Kasumi-1 (cell line): ENCODE data around the gene TCP11.

Source experiments
- DNase-seq, 2 experiments: peaks; one replicate each; lab custom pipeline; 2025; lab: John Stamatoyannopoulos, UW

Gene TCP11

DNA sequence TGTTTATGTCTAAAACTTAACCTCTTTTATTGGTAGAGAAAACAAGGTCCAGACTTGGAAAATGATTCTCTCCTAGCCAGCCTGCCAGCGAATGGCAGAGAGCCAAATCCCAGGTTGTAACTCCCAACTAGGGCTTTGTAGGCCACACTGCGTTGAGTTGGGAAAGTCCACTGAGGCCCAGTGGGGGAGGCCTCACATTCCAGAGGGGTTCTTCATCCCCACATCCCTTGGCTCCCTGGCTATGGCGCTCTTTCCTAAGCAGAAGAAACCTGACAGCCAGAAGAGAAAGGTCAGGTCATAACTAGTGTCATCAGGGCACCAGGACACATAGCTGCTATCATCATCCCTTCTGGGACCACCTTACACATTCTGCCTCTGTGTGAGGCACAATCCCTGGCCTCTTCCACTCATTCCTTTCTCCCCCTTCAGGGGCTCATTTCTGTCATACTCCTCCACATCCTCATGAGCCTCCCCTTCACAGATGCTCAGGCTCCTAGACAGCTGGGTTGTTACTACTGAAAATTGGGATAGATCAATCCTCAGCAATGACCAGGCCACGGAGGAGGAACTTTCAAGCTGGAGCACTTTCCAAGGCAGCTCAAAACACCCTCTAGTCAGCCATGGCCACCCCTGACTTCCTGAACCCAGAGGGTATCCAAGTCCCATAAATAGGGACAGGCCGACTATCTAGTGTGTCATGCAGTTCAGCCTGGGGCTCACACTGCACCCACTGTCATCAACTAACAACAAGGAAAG lies 48.6 kb downstream of the TCP11 start:
- no peak for DNase-seq

DNA sequence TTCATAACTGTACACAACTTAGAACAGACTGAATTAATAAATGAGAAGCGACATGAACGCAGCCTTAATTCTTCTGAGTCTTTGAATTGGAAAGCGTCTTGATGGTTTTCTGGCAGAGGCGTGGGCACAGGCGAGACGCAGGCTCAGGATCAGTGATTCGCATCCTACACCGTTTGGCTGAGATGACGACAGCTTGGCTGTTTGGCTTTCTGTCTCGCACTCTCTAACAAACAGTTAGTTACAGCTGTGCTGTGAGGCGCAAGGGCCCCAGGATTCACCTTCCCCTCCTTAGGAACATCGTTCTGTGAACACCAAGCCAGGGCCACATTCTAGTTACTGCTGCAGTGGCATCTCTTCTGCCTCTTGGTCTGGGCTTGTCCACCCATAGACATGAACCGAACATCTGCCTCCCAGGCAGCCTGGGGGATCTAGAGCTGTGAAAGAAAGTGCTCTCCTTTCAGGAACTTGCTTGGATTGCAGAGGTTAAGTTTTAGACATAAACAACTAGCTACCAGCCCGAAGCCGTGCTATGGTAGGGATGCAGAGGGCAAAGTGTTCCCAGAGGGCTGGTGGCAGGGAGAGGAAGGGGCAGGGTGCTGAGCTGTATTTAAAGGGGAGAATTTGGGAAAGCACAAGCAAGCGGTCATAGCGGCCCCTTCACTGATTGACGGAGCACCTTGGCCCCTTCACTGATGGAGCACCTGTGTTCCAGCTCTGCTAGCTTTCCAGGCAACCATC lies 49.6 kb downstream of the TCP11 start:
- no peak for DNase-seq

DNA sequence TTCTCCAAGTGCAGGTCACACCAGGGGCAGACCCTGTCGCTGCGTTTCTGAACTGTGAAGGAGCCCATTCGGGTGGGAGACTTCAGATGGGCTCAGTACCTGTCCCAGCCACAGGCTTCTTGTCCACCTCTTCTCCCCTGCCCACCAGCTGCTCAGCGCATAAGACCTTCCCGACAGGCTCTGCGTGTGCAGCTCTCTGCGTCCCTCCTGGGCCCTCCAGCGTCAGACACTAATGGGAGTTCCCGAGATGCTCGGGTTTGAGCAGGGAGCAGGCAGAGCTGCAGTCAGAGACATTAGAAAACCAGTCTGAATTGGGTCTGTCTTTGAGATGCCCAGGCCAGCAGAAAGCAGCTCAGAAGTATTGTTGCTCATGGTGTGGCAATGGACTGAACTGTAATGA lies 50.4 kb downstream of the TCP11 start:
- DNase-seq: no peak

DNA sequence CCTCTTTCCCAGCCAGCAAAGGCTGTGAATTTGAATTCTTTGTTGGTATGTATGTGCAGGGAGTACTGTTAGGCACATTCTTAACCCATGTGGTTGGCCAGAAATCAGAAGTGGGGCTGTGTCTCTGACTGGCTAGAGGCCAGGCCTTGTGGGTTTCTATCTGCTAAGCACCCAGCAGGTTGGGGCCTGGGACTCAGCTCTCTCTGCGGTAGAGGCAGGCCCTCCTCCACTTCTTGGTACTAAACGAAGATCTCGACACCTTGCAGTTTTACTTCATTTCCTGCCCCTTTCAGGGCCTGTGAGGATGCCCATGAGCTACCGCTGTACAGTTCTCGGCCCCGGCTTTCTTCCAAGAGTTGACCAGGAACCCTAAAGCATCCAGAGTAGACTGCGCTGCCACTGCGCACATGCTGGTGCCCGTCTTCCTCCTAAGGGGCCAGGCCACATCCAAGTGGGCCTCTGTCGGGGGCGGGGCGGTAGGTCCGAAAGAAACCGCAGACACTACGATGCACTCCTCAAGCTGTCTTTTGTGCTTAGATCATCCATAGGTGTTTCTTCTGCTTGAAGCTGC lies 51.1 kb downstream of the TCP11 start:
- peak; percentile 67 to 70 for DNase-seq

DNA sequence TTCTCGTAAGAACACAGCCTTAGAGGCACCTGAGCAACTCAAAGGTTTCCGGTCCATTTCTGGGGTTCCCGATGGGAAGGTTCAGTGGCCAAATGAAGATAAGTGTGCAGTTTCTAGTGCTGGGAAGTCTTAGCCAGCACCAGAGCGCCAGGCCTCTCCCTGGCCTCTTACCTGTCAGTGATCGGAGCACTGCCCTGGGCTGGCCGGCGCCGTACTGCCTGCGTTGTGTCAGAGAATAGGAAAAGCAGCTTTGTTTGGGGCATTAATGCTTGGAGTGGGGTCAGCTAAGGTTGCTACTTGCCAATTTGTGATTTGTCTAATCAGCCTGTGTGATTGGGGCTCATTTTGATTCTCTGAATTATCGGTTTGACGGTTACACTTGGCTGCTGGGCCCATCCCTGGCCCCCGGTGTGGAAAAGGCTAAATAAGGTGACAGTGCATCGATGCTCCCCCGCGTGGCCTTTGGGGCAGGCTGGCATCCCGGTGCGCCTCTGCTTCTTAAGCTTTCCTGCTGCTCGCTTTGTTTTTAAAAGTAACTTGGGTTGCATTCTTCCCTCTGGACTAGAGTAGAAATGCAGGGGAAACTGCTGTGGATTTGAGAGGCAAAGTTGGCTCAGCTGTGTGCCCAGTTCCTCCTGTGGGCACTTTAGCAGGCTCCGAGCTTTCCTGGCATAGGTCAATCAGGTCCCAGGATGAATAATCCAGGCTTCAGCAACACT lies 51.8 kb downstream of the TCP11 start:
- no peak for DNase-seq

DNA sequence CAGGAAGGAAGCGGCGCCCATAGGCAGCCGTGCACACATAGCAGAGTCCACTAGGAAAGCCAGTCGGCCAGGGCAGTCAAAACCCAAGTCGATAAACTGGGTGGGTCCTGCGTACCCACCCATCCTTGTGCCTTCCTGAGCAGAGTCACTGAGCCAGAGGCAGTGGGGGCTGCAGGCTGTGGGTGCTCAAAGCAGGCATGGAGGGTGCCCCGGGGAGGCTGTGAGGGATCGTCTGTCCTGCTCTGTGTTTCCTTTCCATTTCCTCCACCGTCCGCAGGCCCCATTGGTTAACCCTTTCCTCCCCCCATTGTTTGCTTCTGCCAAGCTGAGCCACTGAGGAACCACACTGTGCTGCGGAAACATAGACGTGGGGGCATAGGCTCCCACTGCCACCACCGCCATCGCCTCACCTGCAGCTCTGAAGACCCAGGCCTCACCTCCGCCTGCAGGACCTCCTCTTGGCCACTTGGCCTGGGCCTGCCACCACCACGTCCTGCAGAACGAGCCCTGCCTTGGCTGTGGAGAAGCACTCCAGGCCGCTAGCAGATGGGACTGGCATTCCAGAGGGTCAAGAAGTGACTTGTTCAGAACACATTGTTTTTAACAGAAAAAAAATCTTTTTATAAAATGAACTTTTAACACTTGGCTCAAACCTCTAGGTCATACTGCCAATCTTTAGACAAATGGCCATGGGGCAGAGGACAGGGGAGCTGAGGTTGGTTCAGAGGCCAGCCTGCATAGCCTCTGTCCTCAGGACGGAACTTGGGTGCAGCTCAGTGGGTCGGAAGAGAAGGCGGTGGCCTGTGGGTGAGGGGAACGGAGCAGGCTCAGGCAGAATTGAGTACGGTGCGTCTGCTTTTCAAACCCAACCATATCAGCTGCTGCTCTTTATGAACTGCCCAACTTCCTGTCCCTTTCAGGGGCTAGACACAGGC lies 52.6 kb downstream of the TCP11 start:
- no peak for DNase-seq

DNA sequence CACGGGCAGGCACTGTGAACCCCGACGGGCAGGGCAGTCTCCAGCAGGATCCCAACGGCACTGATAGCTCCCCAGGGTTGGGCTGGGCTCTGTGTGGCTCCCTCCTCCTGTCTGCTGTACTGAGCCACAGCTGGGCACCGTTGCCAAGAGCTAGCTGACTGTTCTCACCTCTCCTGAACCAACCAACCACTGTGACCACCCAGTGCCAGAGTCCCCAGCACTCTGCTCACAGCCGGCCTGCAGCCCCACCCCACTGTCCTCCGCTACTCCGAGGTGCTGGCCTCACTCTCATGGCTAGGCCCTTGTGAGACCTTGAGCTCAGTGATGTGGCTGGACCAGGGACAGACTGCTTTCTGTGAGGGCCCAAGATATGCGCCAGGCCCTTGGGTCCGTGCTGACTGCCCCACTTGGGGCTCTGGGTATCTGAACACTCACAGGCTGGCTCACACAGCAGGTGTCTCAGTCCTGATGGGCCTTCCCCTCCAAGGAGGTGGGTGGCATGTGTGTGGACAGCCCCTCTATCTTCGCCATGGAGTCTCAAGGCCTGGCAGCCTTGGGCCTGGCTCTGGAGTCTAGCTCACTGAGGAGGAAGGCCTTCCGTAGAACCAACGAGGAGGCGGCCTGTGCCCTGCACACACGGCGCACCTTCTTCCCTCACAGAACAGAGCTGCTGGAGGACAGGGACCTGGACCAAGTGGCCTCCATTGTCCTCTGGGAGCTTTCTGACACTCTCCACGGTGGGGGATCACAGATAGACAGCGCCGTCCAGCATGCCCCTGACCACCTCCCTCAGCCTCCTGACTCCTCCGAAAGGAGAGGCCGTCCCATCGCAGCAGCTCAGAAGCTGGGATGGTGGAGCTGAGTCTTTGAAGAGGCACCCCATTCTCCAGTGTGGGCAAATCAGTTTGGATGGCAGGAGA lies 53.5 kb downstream of the TCP11 start:
- no peak for DNase-seq

DNA sequence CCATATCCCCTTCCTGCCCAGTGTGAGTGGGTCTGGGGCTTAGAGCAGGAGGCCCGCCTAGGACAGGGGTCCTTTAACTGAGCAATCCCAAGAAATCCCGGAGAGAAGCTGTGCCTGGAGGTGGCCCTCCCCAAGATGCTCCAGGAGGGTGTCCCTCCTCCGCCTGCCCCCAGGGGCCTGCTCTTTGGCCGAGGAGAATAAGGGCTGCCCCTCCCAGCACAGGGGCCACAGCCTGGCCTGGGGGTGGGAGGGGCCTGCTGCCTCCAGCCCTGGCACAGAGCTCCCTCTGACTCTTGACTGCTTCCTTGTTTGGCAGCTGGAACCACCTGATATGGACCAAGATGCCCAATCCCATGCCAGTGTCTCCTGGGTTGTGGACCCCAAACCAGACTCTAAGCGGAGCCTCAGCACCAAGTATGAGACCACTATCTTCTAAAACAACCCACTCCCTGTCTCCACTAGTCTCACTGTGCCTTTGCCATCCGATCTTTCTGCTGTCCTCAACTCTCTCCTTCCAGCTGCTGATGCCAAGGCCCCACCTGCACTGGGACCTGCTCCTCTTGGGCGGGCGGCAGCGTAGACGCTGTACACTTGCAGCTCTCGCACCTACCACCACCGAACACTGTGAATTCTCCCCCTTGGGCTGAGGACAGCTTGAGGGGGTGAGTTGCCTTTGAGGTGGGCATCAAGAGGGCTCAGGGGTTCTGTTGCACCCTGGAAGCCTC lies 54.3 kb downstream of the TCP11 start:
- DNase-seq: no peak

DNA sequence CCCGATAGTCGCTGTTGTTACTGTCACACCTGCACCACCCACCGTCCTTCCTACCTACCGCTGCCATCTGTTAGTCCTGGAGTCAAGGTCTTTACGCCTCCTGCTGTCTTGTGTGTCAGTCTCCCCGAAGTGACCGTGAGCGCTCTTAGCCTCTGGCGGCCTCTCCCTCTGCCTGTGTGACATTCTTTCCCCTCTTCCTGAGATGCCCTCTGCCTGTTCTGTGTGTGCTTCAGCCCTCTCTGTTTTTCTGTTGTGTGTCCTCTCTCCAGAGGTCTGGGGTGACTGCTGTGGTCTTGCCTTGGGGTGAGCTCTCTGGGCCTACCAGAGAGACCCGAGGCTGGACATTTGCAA lies 54.9 kb downstream of the TCP11 start:
- no peak for DNase-seq

DNA sequence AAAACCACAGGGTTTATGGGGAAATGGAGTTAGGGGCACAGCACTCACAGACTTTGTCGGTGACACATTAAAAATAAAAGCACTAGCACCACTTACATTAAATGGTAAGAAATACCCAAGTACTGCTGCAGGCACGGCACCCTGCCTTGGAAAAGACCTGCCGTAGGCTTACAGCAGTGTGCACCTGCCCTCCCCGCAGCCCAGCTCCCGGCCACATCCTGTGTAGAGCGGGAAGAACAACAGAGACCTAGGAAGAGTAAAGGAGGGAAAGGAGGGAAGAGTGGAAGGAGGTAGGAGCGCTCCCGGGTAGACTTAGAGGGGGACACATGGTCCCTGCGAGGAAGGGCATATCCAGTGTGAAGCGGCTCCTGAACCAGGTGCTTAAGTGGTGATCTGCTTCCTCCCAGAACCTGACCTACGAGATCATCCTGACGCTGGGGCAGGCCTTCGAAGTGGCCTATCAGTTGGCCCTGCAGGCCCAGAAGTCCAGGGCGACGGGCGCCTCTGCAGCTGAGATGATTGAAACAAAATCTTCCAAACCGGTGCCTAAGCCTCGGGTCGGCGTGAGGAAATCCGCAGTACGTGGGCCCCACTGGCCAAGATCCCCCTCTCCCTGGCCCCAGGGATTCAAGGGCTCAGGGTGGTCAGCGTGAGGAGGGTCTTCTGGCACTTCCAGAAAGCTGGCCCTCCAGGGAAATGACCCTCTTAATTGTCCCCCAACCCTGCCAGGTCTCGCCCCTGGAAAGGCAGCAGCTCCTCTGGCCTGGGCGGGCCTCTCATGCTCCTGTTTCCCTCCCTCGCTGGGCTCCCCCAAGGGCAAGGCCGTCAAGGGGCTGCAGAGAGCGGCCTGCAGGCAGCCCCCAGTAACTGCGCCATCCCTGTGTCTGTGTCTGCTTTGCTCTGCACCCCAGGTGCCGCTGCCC lies 55.5 kb downstream of the TCP11 start:
- no peak for DNase-seq

DNA sequence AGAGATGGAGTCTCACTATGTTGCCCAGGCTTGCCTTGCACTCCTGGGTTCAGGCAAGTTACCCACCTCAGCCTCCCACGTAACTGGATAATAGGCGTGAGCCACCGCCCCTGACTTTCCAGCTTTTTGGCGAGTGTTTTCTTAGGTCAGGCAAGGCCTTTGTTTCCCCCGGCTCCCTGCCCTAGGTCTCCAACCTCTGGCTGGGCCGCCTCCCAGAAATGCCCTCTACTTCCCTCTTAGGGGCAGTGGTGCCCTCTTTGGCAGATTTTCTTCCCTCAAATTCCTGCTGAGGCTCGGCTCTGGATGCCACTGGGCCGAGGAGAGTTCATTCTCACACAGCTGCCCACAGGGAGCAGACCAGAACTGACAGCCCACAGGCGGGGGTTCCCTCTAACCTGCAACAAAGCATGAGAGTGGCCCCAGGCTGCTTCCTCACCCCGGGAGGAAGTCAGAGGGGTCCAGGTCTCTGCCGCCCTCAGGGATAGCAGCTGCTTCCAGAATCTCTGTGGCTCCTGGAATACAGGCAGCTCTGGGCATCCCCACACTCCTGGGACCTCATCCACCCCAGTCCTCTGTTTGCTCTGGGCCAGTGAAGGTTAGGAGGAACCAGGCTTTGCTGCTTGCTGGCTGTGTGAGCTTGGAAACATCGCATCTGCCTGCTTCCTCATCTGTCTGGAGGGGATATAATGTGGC lies 56.5 kb downstream of the TCP11 start:
- DNase-seq: no peak

DNA sequence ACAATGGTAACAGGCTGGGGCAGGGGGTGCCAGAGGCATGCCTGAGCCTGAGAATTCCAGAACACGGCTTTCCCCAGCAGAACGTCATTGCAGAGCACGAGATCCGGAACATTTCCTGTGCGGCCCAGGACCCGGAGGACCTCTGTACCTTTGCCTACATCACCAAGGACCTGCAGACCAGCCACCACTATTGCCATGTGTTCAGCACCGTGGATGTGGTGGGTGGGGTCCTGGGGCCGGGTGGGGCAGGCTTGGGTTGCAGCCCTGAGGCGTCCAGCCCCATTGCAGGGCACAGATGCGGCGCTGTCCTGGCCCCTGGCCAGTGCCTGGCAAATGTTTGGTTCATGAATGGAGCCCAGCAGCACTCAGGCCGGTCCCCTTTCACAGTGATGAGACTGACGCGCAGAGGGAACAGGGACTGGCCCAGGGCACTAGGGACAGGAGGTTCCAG lies 57.1 kb downstream of the TCP11 start:
- no peak for DNase-seq

DNA sequence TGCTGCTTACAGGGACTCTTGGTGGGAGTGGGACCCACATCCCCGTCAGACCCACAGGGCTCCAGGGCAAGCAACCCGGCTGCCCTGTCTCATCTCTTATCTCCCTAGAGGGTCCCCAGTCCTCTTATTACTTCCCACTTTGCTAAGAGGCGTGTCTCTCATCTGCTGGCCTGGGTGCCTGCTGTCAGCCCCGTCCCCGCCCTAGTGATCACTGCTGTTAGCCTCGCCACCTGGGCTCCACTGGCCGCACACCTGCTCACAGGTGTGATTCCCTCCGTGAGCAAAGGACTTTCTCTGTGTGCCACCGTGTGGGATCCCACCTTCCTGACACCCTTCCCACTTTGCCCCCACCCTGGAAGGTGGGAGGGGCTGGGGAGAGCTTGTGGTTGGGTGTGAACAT lies 57.6 kb downstream of the TCP11 start:
- DNase-seq: no peak

DNA sequence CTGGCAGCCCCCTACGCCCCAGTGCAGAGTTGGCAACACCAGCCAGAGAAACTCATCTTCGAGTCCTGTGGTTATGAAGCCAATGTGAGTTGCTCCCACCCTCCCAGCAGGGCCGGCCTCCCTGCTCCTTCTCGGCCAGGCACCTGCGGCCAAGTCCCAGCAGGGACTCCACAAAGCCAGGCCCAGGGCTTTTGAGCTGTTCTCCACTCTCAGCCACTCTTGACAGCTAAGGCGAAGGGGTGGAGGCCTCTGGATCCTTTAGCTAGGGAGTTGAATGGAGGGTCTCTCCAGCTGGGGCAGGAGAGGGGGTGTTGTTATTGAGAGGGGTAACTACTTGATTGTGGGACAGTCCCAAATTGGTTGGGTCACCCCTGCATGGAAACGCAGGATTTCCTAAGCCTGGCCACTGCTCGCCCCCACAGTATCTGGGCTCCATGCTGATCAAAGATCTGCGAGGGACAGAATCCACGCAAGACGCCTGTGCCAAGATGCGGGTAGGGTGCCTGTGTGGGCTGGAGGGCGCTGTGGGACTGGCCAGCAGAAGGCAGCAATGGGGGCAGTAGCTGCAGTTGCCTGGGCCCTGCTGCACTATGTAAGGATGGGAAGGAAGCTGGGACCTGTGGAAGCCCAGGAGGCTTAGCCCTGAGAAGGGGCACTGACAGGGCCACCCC lies 58.3 kb downstream of the TCP11 start:
- DNase-seq: no peak

DNA sequence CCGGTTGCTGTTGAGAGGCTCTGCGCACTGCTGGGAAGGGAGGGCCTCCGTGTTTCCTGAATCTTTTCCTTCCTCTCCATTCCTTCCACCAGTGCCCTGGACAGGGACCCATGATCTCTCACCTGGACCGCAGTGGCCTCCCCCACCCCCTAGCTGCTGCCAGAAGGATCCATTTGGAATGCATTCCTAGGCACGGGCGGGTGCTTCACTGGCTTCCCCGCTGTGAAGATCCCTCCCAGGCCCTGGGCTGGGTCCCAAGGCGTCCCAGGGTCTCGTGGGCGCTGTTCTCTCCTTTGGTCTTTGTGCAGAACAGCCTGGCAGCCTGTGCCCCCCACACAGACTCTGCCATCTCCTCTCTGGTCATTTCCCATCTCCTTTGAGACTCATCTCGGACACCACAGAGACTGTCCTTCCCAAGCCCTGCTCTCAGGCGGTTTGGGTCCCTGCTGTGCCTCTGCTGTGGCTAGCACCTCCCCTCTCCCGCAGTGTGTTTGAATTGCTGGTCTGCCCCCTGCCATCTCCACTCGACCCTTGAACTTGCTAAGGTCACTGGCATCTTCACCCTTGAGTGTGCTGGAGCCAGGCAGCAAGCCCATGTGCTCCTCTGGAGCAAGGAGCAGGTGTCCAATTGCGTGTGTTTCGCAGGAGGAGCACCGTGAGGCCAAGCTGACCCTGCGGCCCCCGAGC lies 59.0 kb downstream of the TCP11 start:
- DNase-seq: no peak

DNA sequence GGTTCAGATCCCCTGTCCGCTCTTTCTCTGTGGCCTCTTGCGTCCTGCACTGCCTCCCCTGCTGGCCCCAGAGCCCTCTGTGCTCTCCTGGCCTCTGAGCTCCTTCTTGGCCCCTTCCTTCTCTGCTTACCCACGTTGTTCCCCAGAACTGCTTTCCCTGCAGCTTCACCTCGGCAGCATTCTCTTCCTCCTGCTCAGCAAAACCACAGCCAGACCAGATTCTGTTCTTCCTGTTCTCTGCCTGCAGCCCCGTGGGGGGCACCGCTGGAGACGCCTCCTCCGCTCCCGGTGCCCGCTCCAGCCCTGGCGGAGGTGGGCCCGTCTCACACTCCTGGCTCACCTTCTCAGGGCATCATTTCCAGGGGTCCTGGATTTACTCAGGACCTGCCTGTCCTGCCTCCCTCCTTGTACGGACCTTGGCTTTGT lies 59.7 kb downstream of the TCP11 start:
- DNase-seq: peak; percentile 93 to 95
